GM12801 (cell line): ENCODE measurements around the gene HIPK4.

ENCODE experiments used
- CTCF ChIP-seq: IDR thresholded peaks from one replicate; pipeline ENCODE4 v1.5.1; 2011; ENCODE audit warnings: control low read depth; ENCODE audit not compliant: insufficient read length; ENCODE audit errors: extremely low read depth

The HIPK4 gene

DNA sequence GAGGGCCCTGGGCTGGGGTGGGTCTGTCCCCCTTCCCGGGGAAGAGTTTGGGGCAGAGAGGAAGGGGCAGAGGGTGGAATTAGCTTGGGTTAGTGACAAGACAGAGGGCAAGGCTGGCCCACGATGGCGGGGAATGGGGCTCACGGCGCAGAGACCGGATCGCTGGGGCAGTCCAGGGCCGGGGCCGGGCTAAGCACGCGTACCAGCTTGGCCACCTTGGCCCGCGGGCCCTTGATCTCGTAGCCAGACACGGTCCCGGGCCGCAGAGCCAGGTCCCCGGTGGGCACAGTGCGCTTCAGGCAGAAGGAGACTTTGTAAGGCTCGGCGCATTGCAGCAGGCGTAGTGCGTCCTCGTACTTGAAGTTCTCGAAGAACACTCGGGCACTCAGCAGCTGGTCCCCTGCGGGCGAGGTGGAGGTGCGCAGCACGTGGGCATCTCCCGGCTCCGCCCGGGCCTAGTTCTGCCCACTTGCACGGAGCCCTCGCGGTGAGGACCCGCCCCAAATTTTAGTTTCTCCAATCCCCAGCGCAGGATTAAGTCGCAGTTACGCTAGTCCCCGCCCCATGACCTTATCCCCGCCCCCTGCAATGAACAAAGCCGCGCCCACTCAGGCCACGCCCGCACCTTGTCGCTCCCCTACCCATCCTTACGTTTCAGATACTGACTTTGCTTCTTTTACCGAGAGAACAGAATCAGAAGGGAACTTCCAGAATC, 8.6 kb upstream of the HIPK4 start:
- TF ChIP-seq CTCF = no peak

GRCh38 chr19:40397568-40397906, 7.6 kb upstream of the HIPK4 start:
- TF ChIP-seq CTCF = no peak

GRCh38 chr19:40396886-40397567, 7.0 kb upstream of the HIPK4 start:
- no peak for TF ChIP-seq CTCF

DNA sequence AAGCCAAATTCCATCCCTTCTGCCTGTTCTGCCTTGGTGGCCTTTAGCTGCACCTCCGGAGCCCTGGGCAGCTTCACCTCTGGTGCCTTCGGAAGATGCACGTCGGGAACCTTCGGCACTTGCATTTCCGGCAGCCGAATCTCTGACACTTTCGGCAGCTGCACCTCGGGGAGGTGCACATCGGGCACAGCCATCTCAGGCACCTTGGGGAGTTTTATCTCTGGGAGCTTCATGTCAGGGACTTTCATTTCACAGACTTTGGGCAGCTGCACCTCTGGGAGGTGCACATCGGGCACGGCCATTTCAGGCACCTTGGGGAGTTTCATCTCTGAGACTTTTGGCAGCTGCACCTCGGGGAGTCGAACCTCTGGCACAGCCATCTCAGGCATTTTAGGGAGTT, 6.0 kb upstream of the HIPK4 start:
- no peak for TF ChIP-seq CTCF

DNA sequence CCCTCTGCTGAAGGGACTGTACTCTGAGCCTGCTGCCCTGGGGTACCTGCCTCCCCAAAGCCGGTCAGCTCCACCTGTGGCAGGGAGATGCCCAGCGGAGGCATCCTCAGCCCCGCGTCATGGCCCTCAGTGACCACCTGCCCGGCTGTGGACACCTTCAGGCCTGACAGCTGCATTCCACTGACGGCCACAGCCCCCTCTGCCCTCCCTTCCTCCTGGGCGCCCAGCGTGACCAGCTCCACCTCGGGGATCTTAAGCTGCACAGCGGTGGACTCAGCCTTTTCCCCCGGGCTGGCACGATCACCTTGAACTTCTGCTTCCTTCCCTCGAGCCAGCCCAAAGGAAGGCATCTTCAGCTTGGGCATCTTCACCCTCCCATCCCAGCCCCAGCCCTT, 4.8 kb upstream of the HIPK4 start:
- no peak for TF ChIP-seq CTCF

- TF ChIP-seq CTCF = no peak
Observed at GRCh38 chr19:40393894-40394815, 4.2 kb upstream of the HIPK4 start.

GRCh38 chr19:40392894-40393517, 3.0 kb upstream of the HIPK4 start:
- TF ChIP-seq CTCF = no peak
